Activated CD4-positive, alpha-beta T cell treated with anti-CD3 and anti-CD28 coated beads for 24 hours (primary cell): ENCODE measurements around the gene TMEM225B.
"Not testable (repeated sequence)": the region's sequence is repeated elsewhere in the genome, so short reads cannot be mapped to it uniquely, and the experiment has no call there.

Experiments
- DNase-seq, 2 donors: peaks; one replicate each; pipeline ENCODE4 v3.0.0-alpha.2; 2020; ENCODE audit warnings: low read depth in 2 of 2

TMEM225B gene

GRCh38 chr7:99654626-99655025, 56.6 kb downstream of the TMEM225B start:
- not testable (repeated sequence) for DNase-seq

- not testable (repeated sequence) for DNase-seq
Measured at GRCh38 chr7:99657879-99658278, 59.8 kb downstream of the TMEM225B start.
